WTC11 (cell line): Measurements from ENCODE around the gene RARB. TPM values are rescaled to one million over a fixed set of nuclear protein-coding genes. Genes with fewer than 3 reads are reported as not detected.

Source experiments
- ATAC-seq: fragments of 200-7000 bp; cut with Tn5 transposase; 2 replicates; pipeline ENCODE4 v1.10.0; 2021; ENCODE audit warnings: mild to moderate bottlenecking, moderate library complexity
- CTCF ChIA-PET: fragments of 300-600 bp; sonication (Branson Sonifier 250); formaldehyde crosslinking; loops from one replicate; lab custom pipeline; 2021; ENCODE audit warnings: antibody characterized with exemption; lab: Charles Lee
- POLR2A ChIA-PET: fragments of 350-600 bp; sonication (Branson Sonifier 250); formaldehyde crosslinking; loops from one replicate; lab custom pipeline; 2021; ENCODE audit warnings: antibody characterized with exemption; lab: Charles Lee
- DNase-seq: peaks from one replicate; pipeline ENCODE4 v3.0.0; 2021; ENCODE audit warnings: low spot score
- H3K27ac Mint-ChIP-seq: 2 replicates; pipeline ENCODE4 v1.8.0; 2021; ENCODE audit warnings: mixed read lengths
- H3K27me3 Mint-ChIP-seq: 2 replicates; pipeline ENCODE4 v1.8.0; 2021; ENCODE audit warnings: low read depth, mild to moderate bottlenecking, moderate library complexity, mixed read lengths
- H3K36me3 Mint-ChIP-seq: 2 replicates; pipeline ENCODE4 v1.8.0; 2021; ENCODE audit warnings: mixed read lengths
- H3K4me1 Mint-ChIP-seq: 2 replicates; pipeline ENCODE4 v1.8.0; 2022; ENCODE audit warnings: mixed read lengths
- H3K4me3 Mint-ChIP-seq: 2 replicates; pipeline ENCODE4 v1.8.0; 2021; ENCODE audit warnings: mild to moderate bottlenecking, moderate library complexity, mixed read lengths
- H3K9me3 Mint-ChIP-seq: 2 replicates; pipeline ENCODE4 v1.8.0; 2021; ENCODE audit warnings: mixed read lengths
- ATF1 ChIP-seq: sonication (generic); formaldehyde crosslinking; IDR thresholded peaks from 2 replicates; pipeline ENCODE4 v1.8.1; 2023; ENCODE audit warnings: mild to moderate bottlenecking, moderate library complexity, missing genetic modification reagents
- CBFB ChIP-seq: sonication (generic); formaldehyde crosslinking; IDR thresholded peaks from 2 replicates; pipeline ENCODE4 v1.8.1; 2022; ENCODE audit warnings: mild to moderate bottlenecking, low read depth, missing genetic modification reagents
- EMX1 ChIP-seq: fragments of 250-450 bp; sonication (Bioruptor Pico); IDR thresholded peaks from 2 replicates; pipeline ENCODE4 v1.8.0; 2021; ENCODE audit warnings: mild to moderate bottlenecking
- ESRRA ChIP-seq: sonication (generic); formaldehyde crosslinking; IDR thresholded peaks from 2 replicates; pipeline ENCODE4 v1.8.1; 2022; ENCODE audit warnings: mild to moderate bottlenecking, missing genetic modification reagents, borderline replicate concordance
- FOXP1 ChIP-seq: sonication (generic); formaldehyde crosslinking; IDR thresholded peaks from 2 replicates; pipeline ENCODE4 v1.8.0; 2022; ENCODE audit warnings: missing genetic modification reagents, mild to moderate bottlenecking, moderate library complexity, borderline replicate concordance
- HMGA2 ChIP-seq: fragments of 250-450 bp; sonication (Bioruptor Pico); IDR thresholded peaks from 2 replicates; pipeline ENCODE4 v1.4.0; 2021; ENCODE audit warnings: mild to moderate bottlenecking, moderate library complexity
- KAT7 ChIP-seq: sonication (generic); formaldehyde crosslinking; IDR thresholded peaks from 2 replicates; pipeline ENCODE4 v1.8.1; 2023; ENCODE audit warnings: missing genetic modification reagents, mild to moderate bottlenecking, borderline replicate concordance
- OVOL2 ChIP-seq: fragments of 250-450 bp; sonication (Bioruptor Pico); IDR thresholded peaks from 2 replicates; pipeline ENCODE4 v1.9.0; 2021; ENCODE audit warnings: mild to moderate bottlenecking, borderline replicate concordance
- ZBTB21 ChIP-seq: sonication (generic); formaldehyde crosslinking; IDR thresholded peaks from 2 replicates; pipeline ENCODE4 v1.8.1; 2023; ENCODE audit warnings: mild to moderate bottlenecking, missing genetic modification reagents, borderline replicate concordance
- ZNF232 ChIP-seq: sonication (generic); formaldehyde crosslinking; IDR thresholded peaks from 2 replicates; pipeline ENCODE4 v1.8.0; 2022; ENCODE audit warnings: mild to moderate bottlenecking, missing genetic modification reagents
- total RNA-seq: library from RNA; stranded (reverse); gene quantifications from 3 replicates; pipeline ENCODE4 v1.2.3, GENCODE V29; 2021
- TF ChIP-seq, protein P1 (sequence below): sonication (generic); formaldehyde crosslinking; IDR thresholded peaks from 2 replicates; pipeline ENCODE4 v1.8.1; 2023; ENCODE audit warnings: mild to moderate bottlenecking, missing genetic modification reagents, moderate library complexity
- TF ChIP-seq, protein P2 (sequence below): sonication (generic); formaldehyde crosslinking; IDR thresholded peaks from 2 replicates; pipeline ENCODE4 v1.8.0; 2022; ENCODE audit warnings: mild to moderate bottlenecking, missing genetic modification reagents
- TF ChIP-seq, protein P3 (sequence below): sonication (generic); formaldehyde crosslinking; IDR thresholded peaks from 2 replicates; pipeline ENCODE4 v1.8.0; 2022; ENCODE audit warnings: mild to moderate bottlenecking, missing genetic modification reagents
- TF ChIP-seq, protein P4 (sequence below): sonication (generic); formaldehyde crosslinking; IDR thresholded peaks from 2 replicates; pipeline ENCODE4 v1.8.0; 2023; ENCODE audit warnings: missing genetic modification reagents
- TF ChIP-seq, protein P5 (sequence below): sonication (generic); formaldehyde crosslinking; IDR thresholded peaks from 2 replicates; pipeline ENCODE4 v1.8.1; 2022; ENCODE audit warnings: low read depth, mild to moderate bottlenecking, moderate library complexity, missing genetic modification reagents, borderline replicate concordance
- TF ChIP-seq, protein P6 (sequence below): sonication (generic); formaldehyde crosslinking; IDR thresholded peaks from 2 replicates; pipeline ENCODE4 v1.8.1; 2022; ENCODE audit warnings: mild to moderate bottlenecking, missing genetic modification reagents, moderate library complexity, borderline replicate concordance
- TF ChIP-seq, protein P7 (sequence below): fragments of 200-600 bp; IDR thresholded peaks from 2 replicates; pipeline ENCODE4 v1.8.0; 2022; ENCODE audit warnings: antibody characterized with exemption
- TF ChIP-seq, protein P8 (sequence below): sonication (generic); formaldehyde crosslinking; IDR thresholded peaks from 2 replicates; pipeline ENCODE4 v1.8.1; 2023; ENCODE audit warnings: mild to moderate bottlenecking, missing genetic modification reagents

Gene RARB
- total RNA-seq, 1 experiment from 2014 or later: not detected

DNA sequence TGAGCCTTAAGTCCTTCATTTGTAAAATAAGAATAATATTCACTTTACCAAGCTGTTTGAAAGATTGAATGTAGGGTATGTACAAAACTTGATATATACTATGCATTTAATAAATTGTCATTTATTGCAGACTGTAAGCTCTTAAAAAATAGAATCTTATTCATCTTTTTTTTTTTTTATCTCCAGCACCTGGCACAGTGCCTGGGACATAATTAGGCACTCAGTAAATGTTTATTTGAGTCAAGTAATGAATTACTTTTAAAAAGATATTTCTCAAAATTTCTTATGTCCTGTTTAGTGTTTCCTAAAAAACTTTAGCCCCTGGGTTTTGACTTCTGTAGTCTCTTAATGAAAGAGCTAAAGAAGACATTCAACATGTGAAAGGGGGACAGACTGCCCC lies 164.9 kb downstream of the RARB start:
- TF ChIP-seq, protein P1, sequence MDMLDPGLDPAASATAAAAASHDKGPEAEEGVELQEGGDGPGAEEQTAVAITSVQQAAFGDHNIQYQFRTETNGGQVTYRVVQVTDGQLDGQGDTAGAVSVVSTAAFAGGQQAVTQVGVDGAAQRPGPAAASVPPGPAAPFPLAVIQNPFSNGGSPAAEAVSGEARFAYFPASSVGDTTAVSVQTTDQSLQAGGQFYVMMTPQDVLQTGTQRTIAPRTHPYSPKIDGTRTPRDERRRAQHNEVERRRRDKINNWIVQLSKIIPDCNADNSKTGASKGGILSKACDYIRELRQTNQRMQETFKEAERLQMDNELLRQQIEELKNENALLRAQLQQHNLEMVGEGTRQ: no peak
- TF ChIP-seq ZBTB21 (CRISPR knock-in tag): no peak
- no peak for TF ChIP-seq FOXP1 (CRISPR knock-in tag)
- TF ChIP-seq, protein P2, sequence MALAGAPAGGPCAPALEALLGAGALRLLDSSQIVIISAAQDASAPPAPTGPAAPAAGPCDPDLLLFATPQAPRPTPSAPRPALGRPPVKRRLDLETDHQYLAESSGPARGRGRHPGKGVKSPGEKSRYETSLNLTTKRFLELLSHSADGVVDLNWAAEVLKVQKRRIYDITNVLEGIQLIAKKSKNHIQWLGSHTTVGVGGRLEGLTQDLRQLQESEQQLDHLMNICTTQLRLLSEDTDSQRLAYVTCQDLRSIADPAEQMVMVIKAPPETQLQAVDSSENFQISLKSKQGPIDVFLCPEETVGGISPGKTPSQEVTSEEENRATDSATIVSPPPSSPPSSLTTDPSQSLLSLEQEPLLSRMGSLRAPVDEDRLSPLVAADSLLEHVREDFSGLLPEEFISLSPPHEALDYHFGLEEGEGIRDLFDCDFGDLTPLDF: no peak
- no peak for TF ChIP-seq KAT7 (CRISPR knock-in tag)
- TF ChIP-seq, protein P3, sequence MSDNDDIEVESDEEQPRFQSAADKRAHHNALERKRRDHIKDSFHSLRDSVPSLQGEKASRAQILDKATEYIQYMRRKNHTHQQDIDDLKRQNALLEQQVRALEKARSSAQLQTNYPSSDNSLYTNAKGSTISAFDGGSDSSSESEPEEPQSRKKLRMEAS (CRISPR knock-in tag): no peak
- TF ChIP-seq, protein P4, sequence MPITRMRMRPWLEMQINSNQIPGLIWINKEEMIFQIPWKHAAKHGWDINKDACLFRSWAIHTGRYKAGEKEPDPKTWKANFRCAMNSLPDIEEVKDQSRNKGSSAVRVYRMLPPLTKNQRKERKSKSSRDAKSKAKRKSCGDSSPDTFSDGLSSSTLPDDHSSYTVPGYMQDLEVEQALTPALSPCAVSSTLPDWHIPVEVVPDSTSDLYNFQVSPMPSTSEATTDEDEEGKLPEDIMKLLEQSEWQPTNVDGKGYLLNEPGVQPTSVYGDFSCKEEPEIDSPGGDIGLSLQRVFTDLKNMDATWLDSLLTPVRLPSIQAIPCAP (CRISPR knock-in tag): no peak
- no peak for TF ChIP-seq ATF1
- TF ChIP-seq, protein P5, sequence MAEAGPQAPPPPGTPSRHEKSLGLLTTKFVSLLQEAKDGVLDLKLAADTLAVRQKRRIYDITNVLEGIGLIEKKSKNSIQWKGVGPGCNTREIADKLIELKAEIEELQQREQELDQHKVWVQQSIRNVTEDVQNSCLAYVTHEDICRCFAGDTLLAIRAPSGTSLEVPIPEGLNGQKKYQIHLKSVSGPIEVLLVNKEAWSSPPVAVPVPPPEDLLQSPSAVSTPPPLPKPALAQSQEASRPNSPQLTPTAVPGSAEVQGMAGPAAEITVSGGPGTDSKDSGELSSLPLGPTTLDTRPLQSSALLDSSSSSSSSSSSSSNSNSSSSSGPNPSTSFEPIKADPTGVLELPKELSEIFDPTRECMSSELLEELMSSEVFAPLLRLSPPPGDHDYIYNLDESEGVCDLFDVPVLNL: no peak
- TF ChIP-seq ZNF232 (CRISPR knock-in tag): no peak
- no peak for TF ChIP-seq HMGA2 (CRISPR knock-in tag)
- no peak for TF ChIP-seq OVOL2 (CRISPR knock-in tag)
- TF ChIP-seq, protein P6, sequence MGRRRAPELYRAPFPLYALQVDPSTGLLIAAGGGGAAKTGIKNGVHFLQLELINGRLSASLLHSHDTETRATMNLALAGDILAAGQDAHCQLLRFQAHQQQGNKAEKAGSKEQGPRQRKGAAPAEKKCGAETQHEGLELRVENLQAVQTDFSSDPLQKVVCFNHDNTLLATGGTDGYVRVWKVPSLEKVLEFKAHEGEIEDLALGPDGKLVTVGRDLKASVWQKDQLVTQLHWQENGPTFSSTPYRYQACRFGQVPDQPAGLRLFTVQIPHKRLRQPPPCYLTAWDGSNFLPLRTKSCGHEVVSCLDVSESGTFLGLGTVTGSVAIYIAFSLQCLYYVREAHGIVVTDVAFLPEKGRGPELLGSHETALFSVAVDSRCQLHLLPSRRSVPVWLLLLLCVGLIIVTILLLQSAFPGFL: no peak
- no peak for TF ChIP-seq EMX1 (CRISPR knock-in tag)
- TF ChIP-seq CBFB (CRISPR knock-in tag): no peak
- H3K4me1 Mint-ChIP-seq: peaks cover 19% of the 10 kb centered on the region
- H3K36me3 Mint-ChIP-seq: peaks cover 6% of the 10 kb centered on the region
- ChIA-PET POLR2A (no interaction called here), CTCF (interaction anchor here (0.6 to 2.7 kb wide), 10 partner anchors 8 to 867 kb away, joined by 3 to 11 read pairs (median 6); no protein-coding TSS in a partner anchor)
- H3K27ac Mint-ChIP-seq: no peak overlapping the region
- H3K9me3 Mint-ChIP-seq: peaks cover 5% of the 10 kb centered on the region
- ATAC-seq (no peak), DNase-seq (no peak)
- H3K4me3 Mint-ChIP-seq: no peak overlapping the region
- no peaks in the 10 kb centered on the region for H3K27me3 Mint-ChIP-seq

DNA sequence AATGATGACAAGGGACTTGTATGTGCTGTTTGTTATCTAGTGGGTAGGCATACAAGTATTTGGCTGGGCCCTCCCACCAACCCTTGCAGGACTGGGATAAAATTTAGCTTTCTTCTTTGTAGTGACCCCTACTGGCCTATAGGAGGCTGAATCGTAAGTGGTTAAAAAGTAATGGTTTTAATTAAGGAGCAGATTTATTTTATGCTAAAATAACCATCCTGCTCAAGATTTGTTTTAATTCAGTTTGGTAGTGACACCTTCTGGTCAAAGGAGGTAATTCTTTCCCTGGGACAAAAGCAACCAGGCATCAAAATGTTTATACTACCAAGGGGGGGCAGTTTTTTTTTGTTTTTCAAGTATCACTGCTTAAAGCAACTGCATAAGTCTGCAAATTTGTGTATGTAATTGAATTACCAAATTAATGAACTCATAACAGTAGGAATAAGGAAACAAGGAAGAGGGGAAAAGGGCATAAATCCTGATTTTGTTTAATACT lies 166.0 kb downstream of the RARB start:
- H3K27me3 Mint-ChIP-seq: no peaks in the 10 kb centered on the region
- ATAC-seq: peak; percentile 79
- peaks cover 15% of the 10 kb centered on the region for H3K36me3 Mint-ChIP-seq
- POLR2A ChIA-PET: no interaction called here
- CTCF ChIA-PET: interaction anchor here (0.6 to 2.7 kb wide), 20 partner anchors 8 to 868 kb away, joined by 3 to 11 read pairs (median 3); partner anchors contain the start of gene RARB
- H3K27ac Mint-ChIP-seq: no peak overlapping the region
- TF ChIP-seq, protein P7, sequence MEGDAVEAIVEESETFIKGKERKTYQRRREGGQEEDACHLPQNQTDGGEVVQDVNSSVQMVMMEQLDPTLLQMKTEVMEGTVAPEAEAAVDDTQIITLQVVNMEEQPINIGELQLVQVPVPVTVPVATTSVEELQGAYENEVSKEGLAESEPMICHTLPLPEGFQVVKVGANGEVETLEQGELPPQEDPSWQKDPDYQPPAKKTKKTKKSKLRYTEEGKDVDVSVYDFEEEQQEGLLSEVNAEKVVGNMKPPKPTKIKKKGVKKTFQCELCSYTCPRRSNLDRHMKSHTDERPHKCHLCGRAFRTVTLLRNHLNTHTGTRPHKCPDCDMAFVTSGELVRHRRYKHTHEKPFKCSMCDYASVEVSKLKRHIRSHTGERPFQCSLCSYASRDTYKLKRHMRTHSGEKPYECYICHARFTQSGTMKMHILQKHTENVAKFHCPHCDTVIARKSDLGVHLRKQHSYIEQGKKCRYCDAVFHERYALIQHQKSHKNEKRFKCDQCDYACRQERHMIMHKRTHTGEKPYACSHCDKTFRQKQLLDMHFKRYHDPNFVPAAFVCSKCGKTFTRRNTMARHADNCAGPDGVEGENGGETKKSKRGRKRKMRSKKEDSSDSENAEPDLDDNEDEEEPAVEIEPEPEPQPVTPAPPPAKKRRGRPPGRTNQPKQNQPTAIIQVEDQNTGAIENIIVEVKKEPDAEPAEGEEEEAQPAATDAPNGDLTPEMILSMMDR: peak; percentile 68
- TF ChIP-seq, protein P8, sequence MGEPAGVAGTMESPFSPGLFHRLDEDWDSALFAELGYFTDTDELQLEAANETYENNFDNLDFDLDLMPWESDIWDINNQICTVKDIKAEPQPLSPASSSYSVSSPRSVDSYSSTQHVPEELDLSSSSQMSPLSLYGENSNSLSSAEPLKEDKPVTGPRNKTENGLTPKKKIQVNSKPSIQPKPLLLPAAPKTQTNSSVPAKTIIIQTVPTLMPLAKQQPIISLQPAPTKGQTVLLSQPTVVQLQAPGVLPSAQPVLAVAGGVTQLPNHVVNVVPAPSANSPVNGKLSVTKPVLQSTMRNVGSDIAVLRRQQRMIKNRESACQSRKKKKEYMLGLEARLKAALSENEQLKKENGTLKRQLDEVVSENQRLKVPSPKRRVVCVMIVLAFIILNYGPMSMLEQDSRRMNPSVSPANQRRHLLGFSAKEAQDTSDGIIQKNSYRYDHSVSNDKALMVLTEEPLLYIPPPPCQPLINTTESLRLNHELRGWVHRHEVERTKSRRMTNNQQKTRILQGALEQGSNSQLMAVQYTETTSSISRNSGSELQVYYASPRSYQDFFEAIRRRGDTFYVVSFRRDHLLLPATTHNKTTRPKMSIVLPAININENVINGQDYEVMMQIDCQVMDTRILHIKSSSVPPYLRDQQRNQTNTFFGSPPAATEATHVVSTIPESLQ: no peak
- TF ChIP-seq ESRRA: no peak
- H3K4me3 Mint-ChIP-seq: no peak overlapping the region
- DNase-seq: no peak
- no peaks in the 10 kb centered on the region for H3K9me3 Mint-ChIP-seq
- H3K4me1 Mint-ChIP-seq: peaks cover 19% of the 10 kb centered on the region
